ENCODE results near the gene CD1D. TPM values are rescaled to one million over a fixed set of nuclear protein-coding genes. Genes with fewer than 3 reads are reported as not detected.

The CD1D gene
- polyA plus RNA-seq, 1 of the 3 experiments (the other 2 are of a cell fraction) = not detected

DNA sequence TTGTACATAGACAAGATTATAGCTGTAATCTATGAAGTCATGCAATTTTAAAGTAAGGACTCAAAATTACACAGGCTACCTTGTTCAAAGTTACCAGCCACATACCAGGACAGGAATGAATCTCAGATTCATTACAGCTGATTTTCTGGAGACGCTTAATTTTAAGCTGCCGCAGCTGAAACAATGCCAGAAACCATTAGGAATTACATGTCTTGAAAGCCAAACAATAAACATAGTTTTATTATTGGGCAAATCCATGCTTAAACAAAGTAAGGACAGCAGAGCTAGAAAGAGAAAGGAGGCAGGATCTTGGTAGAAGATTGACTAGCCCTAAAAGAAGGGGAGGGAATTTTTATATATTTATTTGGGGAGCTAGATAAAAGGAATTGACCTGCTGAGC, 19.2 kb upstream of the CD1D start:
- Histone ChIP-seq H3K4me2 (no peak overlapping the region), H3K36me3 (replicated peaks in 1 of 2; ENCODE audit: control insufficient read depth in 1 of 2, insufficient read depth in 2 of 2, low read length in 1 of 2) (no peaks in the 10 kb centered on the region), H3K9me2 (no peaks in the 10 kb centered on the region), H3K9ac (no peak overlapping the region), H4K20me1 (ENCODE audit: insufficient read depth) (no peaks in the 10 kb centered on the region), H3K9me3 (no peaks in the 10 kb centered on the region), H3K27me3 (ENCODE audit: insufficient read depth) (peaks cover 31% of the 10 kb centered on the region; the same call in 1 of the 2 replicates), H3K79me2 (ENCODE audit: insufficient read depth) (no peaks in the 10 kb centered on the region), H3F3A (replicated peaks; ENCODE audit: insufficient read depth) (no peaks in the 10 kb centered on the region), H3K4me3 (ENCODE audit: low read depth in 2 of 2, low read length in 1 of 2) (no peak overlapping the region), H3K27ac (ENCODE audit: low read depth in 2 of 2, low read length in 1 of 2) (no peak overlapping the region), H3K4me1 (ENCODE audit: control insufficient read depth in 1 of 2, insufficient read depth in 2 of 2, low read depth in 1 of 2, low read length in 1 of 2) (no peaks in the 10 kb centered on the region), H2AFZ (ENCODE audit: low read depth) (no peak overlapping the region)
- CTCF ChIA-PET = no interaction called here
- WGBS (ENCODE audit: low lambda C conversion rate) = 2% methylated on average over 2 of the region's 2 CpGs
- TF ChIP-seq RCOR1 (IDR thresholded peaks at IDR 0.05; ENCODE audit: low read length) = no peak
- TF ChIP-seq TEAD4 (IDR thresholded peaks at IDR 0.05; ENCODE audit: borderline replicate concordance, insufficient read depth) = no peak
- TF ChIP-seq CHD2 (IDR thresholded peaks at IDR 0.05; ENCODE audit: low read length, partially characterized antibody) = no peak
- TF ChIP-seq NRF1 (IDR thresholded peaks at IDR 0.05; ENCODE audit: low read depth, low read length) = no peak
- TF ChIP-seq, protein P1, sequence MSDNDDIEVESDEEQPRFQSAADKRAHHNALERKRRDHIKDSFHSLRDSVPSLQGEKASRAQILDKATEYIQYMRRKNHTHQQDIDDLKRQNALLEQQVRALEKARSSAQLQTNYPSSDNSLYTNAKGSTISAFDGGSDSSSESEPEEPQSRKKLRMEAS (IDR thresholded peaks at IDR 0.05; ENCODE audit: low read depth) = no peak
- no peak for TF ChIP-seq SMC3 (IDR thresholded peaks at IDR 0.05; ENCODE audit: low read depth, low read length)
- no peak for TF ChIP-seq EP300 (IDR thresholded peaks at IDR 0.05; ENCODE audit: borderline replicate concordance in 1 of 2, low read depth in 1 of 2, low read length in 1 of 2)
- TF ChIP-seq SIN3A (IDR thresholded peaks at IDR 0.05; ENCODE audit: borderline replicate concordance, low read depth, low read length) = no peak
- no peak for TF ChIP-seq FOXM1 (IDR thresholded peaks at IDR 0.05; ENCODE audit: low read depth)
- POLR2A ChIA-PET = no interaction called here
- DNase-seq = no peak

DNA sequence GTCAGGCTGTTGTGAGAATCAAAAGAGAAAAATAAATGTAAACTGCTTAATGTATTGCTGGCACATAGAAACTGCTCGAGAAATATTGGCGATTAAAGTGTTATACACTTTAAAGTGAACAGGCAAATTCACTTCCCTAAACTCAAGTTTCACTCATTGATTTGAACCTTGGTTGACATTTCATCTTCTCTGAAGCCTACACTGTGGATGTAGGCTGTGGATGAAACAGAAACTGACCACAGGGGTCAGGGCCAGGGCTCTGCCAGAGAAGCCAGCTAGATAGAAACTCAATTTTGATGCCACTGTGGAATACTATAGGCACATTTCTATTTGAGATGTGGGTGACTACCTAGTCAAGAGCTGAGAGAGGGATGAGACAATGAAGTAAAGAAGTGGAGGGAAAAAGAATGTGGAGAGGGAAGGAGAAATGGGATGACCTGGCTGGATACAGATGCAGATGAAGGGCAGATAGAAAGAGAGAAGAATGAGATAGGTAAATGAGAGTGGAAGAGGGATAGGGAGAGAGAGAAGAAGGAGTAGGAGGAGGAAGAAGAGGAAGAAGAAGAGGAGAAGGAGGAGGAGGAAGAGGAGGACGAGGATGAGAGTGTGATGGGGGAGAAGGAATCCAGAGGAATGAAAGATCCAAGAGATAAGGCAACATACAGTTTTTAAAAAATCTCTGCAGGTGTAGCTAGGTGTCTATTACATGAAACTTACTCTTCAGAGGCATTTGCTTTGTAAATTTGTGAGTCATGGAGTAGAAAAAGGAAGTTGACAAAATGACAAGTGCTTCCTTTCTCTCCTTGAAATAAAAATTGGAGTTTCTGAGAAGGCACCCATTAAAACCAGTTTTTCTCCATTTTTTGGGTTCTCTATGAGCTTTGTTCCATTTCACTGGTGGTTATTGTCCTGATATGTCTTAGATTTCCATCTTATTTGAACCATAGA, 17.4 kb upstream of the CD1D start:
- Histone ChIP-seq H2AFZ (ENCODE audit: low read depth) (no peak overlapping the region), H3K4me2 (no peak overlapping the region), H3K4me1 (ENCODE audit: control insufficient read depth in 1 of 2, insufficient read depth in 2 of 2, low read depth in 1 of 2, low read length in 1 of 2) (no peaks in the 10 kb centered on the region), H3K79me2 (ENCODE audit: insufficient read depth) (no peaks in the 10 kb centered on the region), H3K9me3 (no peaks in the 10 kb centered on the region), H3K27me3 (ENCODE audit: insufficient read depth) (peaks cover 13% of the 10 kb centered on the region; the same call in 1 of the 2 replicates), H3F3A (replicated peaks; ENCODE audit: insufficient read depth) (no peaks in the 10 kb centered on the region), H4K20me1 (ENCODE audit: insufficient read depth) (no peaks in the 10 kb centered on the region), H3K27ac (ENCODE audit: low read depth in 2 of 2, low read length in 1 of 2) (no peak overlapping the region), H3K9ac (no peak overlapping the region), H3K36me3 (replicated peaks in 1 of 2; ENCODE audit: control insufficient read depth in 1 of 2, insufficient read depth in 2 of 2, low read length in 1 of 2) (no peaks in the 10 kb centered on the region), H3K4me3 (ENCODE audit: low read depth in 2 of 2, low read length in 1 of 2) (no peak overlapping the region), H3K9me2 (no peaks in the 10 kb centered on the region)
- ChIA-PET CTCF (no interaction called here), POLR2A (no interaction called here)
- no peak for DNase-seq
- 3% methylated on average over 3 of the region's 3 CpGs for WGBS (ENCODE audit: low lambda C conversion rate)
- TF ChIP-seq, protein P2, sequence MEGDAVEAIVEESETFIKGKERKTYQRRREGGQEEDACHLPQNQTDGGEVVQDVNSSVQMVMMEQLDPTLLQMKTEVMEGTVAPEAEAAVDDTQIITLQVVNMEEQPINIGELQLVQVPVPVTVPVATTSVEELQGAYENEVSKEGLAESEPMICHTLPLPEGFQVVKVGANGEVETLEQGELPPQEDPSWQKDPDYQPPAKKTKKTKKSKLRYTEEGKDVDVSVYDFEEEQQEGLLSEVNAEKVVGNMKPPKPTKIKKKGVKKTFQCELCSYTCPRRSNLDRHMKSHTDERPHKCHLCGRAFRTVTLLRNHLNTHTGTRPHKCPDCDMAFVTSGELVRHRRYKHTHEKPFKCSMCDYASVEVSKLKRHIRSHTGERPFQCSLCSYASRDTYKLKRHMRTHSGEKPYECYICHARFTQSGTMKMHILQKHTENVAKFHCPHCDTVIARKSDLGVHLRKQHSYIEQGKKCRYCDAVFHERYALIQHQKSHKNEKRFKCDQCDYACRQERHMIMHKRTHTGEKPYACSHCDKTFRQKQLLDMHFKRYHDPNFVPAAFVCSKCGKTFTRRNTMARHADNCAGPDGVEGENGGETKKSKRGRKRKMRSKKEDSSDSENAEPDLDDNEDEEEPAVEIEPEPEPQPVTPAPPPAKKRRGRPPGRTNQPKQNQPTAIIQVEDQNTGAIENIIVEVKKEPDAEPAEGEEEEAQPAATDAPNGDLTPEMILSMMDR (IDR thresholded peaks at IDR 0.05) = no peak
- TF ChIP-seq POLR2AphosphoS5 (IDR thresholded peaks at IDR 0.05; ENCODE audit: low read depth, low read length) = no peak
- TF ChIP-seq FOSL2 (IDR thresholded peaks at IDR 0.05; ENCODE audit: borderline replicate concordance, low read depth) = no peak
- TF ChIP-seq MXI1 (IDR thresholded peaks at IDR 0.05; ENCODE audit: low read depth, low read length) = no peak

All from SK-N-SH (cell line).